Measurements from ENCODE around the gene AHI1. TPM values are rescaled to one million over a fixed set of nuclear protein-coding genes. Genes with fewer than 3 reads are reported as not detected.

AHI1 gene
- total RNA-seq, 5 donors from 2014 or later (not counting 1 experiment from before 2014, with no cell fraction given): 9.6 to 27.6 (median 15.8) TPM

- H3K4me1 ChIP-seq (ENCODE audit: control insufficient read depth in 1 of 2, extremely low read depth in 1 of 2, insufficient read depth in 2 of 2, low read length in 2 of 2): no peaks in the 10 kb centered on the region
Measured at GRCh38 chr6:135434991-135435390, 62.5 kb downstream of the AHI1 start.

GRCh38 chr6:135434095-135434494, 63.4 kb downstream of the AHI1 start:
- H3K36me3 Mint-ChIP-seq: peaks cover 6% of the 10 kb centered on the region
- peaks cover 2 to 3% (median 3%) of the 10 kb centered on the region in 3 donors for H3K4me1 Mint-ChIP-seq
- ATAC-seq (replicated peaks in 1 of 4) (no peak), DNase-seq (no peak)
- CTCF ChIA-PET: no interaction called here
- Histone ChIP-seq H3K4me3 (ENCODE audit: control insufficient read depth in 1 of 2, extremely low read depth in 1 of 2, low read length in 1 of 2) (no peak overlapping the region), H3K4me1 (ENCODE audit: control insufficient read depth in 1 of 2, extremely low read depth in 1 of 2, insufficient read depth in 2 of 2, low read length in 2 of 2) (no peaks in the 10 kb centered on the region), H3K36me3 (ENCODE audit: control insufficient read depth in 2 of 2, extremely low read depth in 1 of 2, insufficient read depth in 1 of 2, low read length in 1 of 2) (no peaks in the 10 kb centered on the region), H3K27ac (ENCODE audit: low read length) (no peak overlapping the region), H3K27me3 (replicated peaks in 1 of 2; ENCODE audit: control insufficient read depth in 2 of 2, extremely low read depth in 1 of 2, insufficient read depth in 2 of 2, low read length in 1 of 2) (no peaks in the 10 kb centered on the region), H3K9me3 (no peaks in the 10 kb centered on the region)
- POLR2A ChIA-PET: interaction anchor here in 1 of 2 donors (0.6 kb wide), 2 partner anchors 9 to 31 kb away, joined by 3 read pairs; no protein-coding TSS in a partner anchor
- WGBS (ENCODE audit: insufficient coverage): no CpG with 5 or more reads among the region's 1 CpG
- no peak overlapping the region for H3K4me3 Mint-ChIP-seq
- H3K9me3 Mint-ChIP-seq: peaks cover 0 to 4% (median 0%) of the 10 kb centered on the region in 3 donors
- H3K27ac Mint-ChIP-seq: no peak overlapping the region
- no peaks in the 10 kb centered on the region for H3K27me3 Mint-ChIP-seq

More at GRCh38 chr6:135434991-135435390, 62.5 kb downstream of the AHI1 start:
- peaks cover 0 to 4% (median 0%) of the 10 kb centered on the region in 3 donors for H3K9me3 Mint-ChIP-seq
- Histone ChIP-seq H3K27ac (ENCODE audit: low read length) (no peak overlapping the region), H3K4me3 (ENCODE audit: control insufficient read depth in 1 of 2, extremely low read depth in 1 of 2, low read length in 1 of 2) (no peak overlapping the region), H3K9me3 (no peaks in the 10 kb centered on the region), H3K27me3 (replicated peaks in 1 of 2; ENCODE audit: control insufficient read depth in 2 of 2, extremely low read depth in 1 of 2, insufficient read depth in 2 of 2, low read length in 1 of 2) (no peaks in the 10 kb centered on the region), H3K36me3 (ENCODE audit: control insufficient read depth in 2 of 2, extremely low read depth in 1 of 2, insufficient read depth in 1 of 2, low read length in 1 of 2) (no peaks in the 10 kb centered on the region)
- no peak overlapping the region for H3K4me3 Mint-ChIP-seq
- peaks cover 10 to 12% (median 11%) of the 10 kb centered on the region in 3 donors for H3K4me1 Mint-ChIP-seq
- H3K36me3 Mint-ChIP-seq: peaks cover 6% of the 10 kb centered on the region
- ATAC-seq (replicated peaks in 1 of 4) (no peak), DNase-seq (no peak)
- H3K27ac Mint-ChIP-seq: no peak overlapping the region
- POLR2A ChIA-PET: interaction anchor here in 1 of 2 donors (0.6 kb wide), 1 partner anchor 68 kb away, joined by 3 read pairs; no protein-coding TSS in a partner anchor
- CTCF ChIA-PET: interaction anchor here in 1 of 2 donors (0.8 kb wide), 1 partner anchor 11 kb away, joined by 4 read pairs; no protein-coding TSS in a partner anchor
- no peaks in the 10 kb centered on the region for H3K27me3 Mint-ChIP-seq

- peaks cover 11% of the 10 kb centered on the region for H3K36me3 Mint-ChIP-seq
- Histone ChIP-seq H3K27me3 (replicated peaks in 1 of 2; ENCODE audit: control insufficient read depth in 2 of 2, extremely low read depth in 1 of 2, insufficient read depth in 2 of 2, low read length in 1 of 2) (no peaks in the 10 kb centered on the region), H3K4me1 (ENCODE audit: control insufficient read depth in 1 of 2, extremely low read depth in 1 of 2, insufficient read depth in 2 of 2, low read length in 2 of 2) (no peaks in the 10 kb centered on the region), H3K9me3 (no peaks in the 10 kb centered on the region), H3K4me3 (ENCODE audit: control insufficient read depth in 1 of 2, extremely low read depth in 1 of 2, low read length in 1 of 2) (no peak overlapping the region), H3K27ac (ENCODE audit: low read length) (no peak overlapping the region), H3K36me3 (ENCODE audit: control insufficient read depth in 2 of 2, extremely low read depth in 1 of 2, insufficient read depth in 1 of 2, low read length in 1 of 2) (no peaks in the 10 kb centered on the region)
- H3K27ac Mint-ChIP-seq: no peak overlapping the region
- no peak overlapping the region for H3K4me3 Mint-ChIP-seq
- no peak for ATAC-seq (replicated peaks in 1 of 4)
- DNase-seq: no peak
- H3K4me1 Mint-ChIP-seq: peaks cover 0 to 2% (median 1%) of the 10 kb centered on the region in 3 donors
- H3K27me3 Mint-ChIP-seq: no peaks in the 10 kb centered on the region
- POLR2A ChIA-PET: no interaction called here
- H3K9me3 Mint-ChIP-seq: no peaks in the 10 kb centered on the region
- no CpG with 5 or more reads among the region's 2 CpGs for WGBS (ENCODE audit: insufficient coverage)
- CTCF ChIA-PET: interaction anchor here (0.9 to 1.6 kb wide), 2 partner anchors 23 to 385 kb away, joined by 3 read pairs; no protein-coding TSS in a partner anchor
Measured at GRCh38 chr6:135428078-135428477, 69.5 kb downstream of the AHI1 start.

- Mint-ChIP-seq H3K27ac (no peak overlapping the region), H3K27me3 (no peaks in the 10 kb centered on the region)
- no peak for ATAC-seq (replicated peaks in 1 of 4)
Measured at GRCh38 chr6:135426833-135427232, 70.7 kb downstream of the AHI1 start.

GRCh38 chr6:135424385-135424784, 73.2 kb downstream of the AHI1 start:
- H3K4me3 ChIP-seq (ENCODE audit: control insufficient read depth in 1 of 2, extremely low read depth in 1 of 2, low read length in 1 of 2): no peak overlapping the region
- no peak overlapping the region for H3K27ac ChIP-seq (ENCODE audit: low read length)
- H3K9me3 ChIP-seq: no peaks in the 10 kb centered on the region
- no peaks in the 10 kb centered on the region for H3K4me1 ChIP-seq (ENCODE audit: control insufficient read depth in 1 of 2, extremely low read depth in 1 of 2, insufficient read depth in 2 of 2, low read length in 2 of 2)
- DNase-seq: no peak
- no peak for ATAC-seq (replicated peaks in 1 of 4)
- Mint-ChIP-seq H3K27me3 (no peaks in the 10 kb centered on the region), H3K4me1 (peaks cover 0 to 2% (median 1%) of the 10 kb centered on the region in 3 donors), H3K36me3 (peaks cover 13% of the 10 kb centered on the region), H3K27ac (no peak overlapping the region), H3K4me3 (no peak overlapping the region), H3K9me3 (no peaks in the 10 kb centered on the region)
- no peaks in the 10 kb centered on the region for H3K36me3 ChIP-seq (ENCODE audit: control insufficient read depth in 2 of 2, extremely low read depth in 1 of 2, insufficient read depth in 1 of 2, low read length in 1 of 2)
- H3K27me3 ChIP-seq (replicated peaks in 1 of 2; ENCODE audit: control insufficient read depth in 2 of 2, extremely low read depth in 1 of 2, insufficient read depth in 2 of 2, low read length in 1 of 2): no peaks in the 10 kb centered on the region
- ChIA-PET POLR2A (no interaction called here), CTCF (interaction anchor here (0.6 to 1.6 kb wide), 6 partner anchors 10 to 400 kb away, joined by 3 to 4 read pairs (median 3); no protein-coding TSS in a partner anchor)
- no CpG with 5 or more reads among the region's 1 CpG for WGBS (ENCODE audit: insufficient coverage)

More at GRCh38 chr6:135426833-135427232, 70.7 kb downstream of the AHI1 start:
- H3K4me3 Mint-ChIP-seq: no peak overlapping the region
- POLR2A ChIA-PET: no interaction called here
- CTCF ChIA-PET: no interaction called here
- Histone ChIP-seq H3K27me3 (replicated peaks in 1 of 2; ENCODE audit: control insufficient read depth in 2 of 2, extremely low read depth in 1 of 2, insufficient read depth in 2 of 2, low read length in 1 of 2) (no peaks in the 10 kb centered on the region), H3K4me1 (ENCODE audit: control insufficient read depth in 1 of 2, extremely low read depth in 1 of 2, insufficient read depth in 2 of 2, low read length in 2 of 2) (no peaks in the 10 kb centered on the region), H3K4me3 (ENCODE audit: control insufficient read depth in 1 of 2, extremely low read depth in 1 of 2, low read length in 1 of 2) (no peak overlapping the region), H3K27ac (ENCODE audit: low read length) (no peak overlapping the region), H3K9me3 (no peaks in the 10 kb centered on the region), H3K36me3 (ENCODE audit: control insufficient read depth in 2 of 2, extremely low read depth in 1 of 2, insufficient read depth in 1 of 2, low read length in 1 of 2) (no peaks in the 10 kb centered on the region)
- WGBS (ENCODE audit: insufficient coverage): no CpG with 5 or more reads among the region's 1 CpG
- peaks cover 0 to 2% (median 1%) of the 10 kb centered on the region in 3 donors for H3K4me1 Mint-ChIP-seq
- no peak for DNase-seq
- H3K9me3 Mint-ChIP-seq: no peaks in the 10 kb centered on the region
- peaks cover 6% of the 10 kb centered on the region for H3K36me3 Mint-ChIP-seq

GRCh38 chr6:135423649-135424128, 73.9 kb downstream of the AHI1 start:
- Histone ChIP-seq H3K9me3 (no peaks in the 10 kb centered on the region), H3K4me3 (ENCODE audit: control insufficient read depth in 1 of 2, extremely low read depth in 1 of 2, low read length in 1 of 2) (no peak overlapping the region), H3K36me3 (ENCODE audit: control insufficient read depth in 2 of 2, extremely low read depth in 1 of 2, insufficient read depth in 1 of 2, low read length in 1 of 2) (no peaks in the 10 kb centered on the region), H3K4me1 (ENCODE audit: control insufficient read depth in 1 of 2, extremely low read depth in 1 of 2, insufficient read depth in 2 of 2, low read length in 2 of 2) (no peaks in the 10 kb centered on the region), H3K27me3 (replicated peaks in 1 of 2; ENCODE audit: control insufficient read depth in 2 of 2, extremely low read depth in 1 of 2, insufficient read depth in 2 of 2, low read length in 1 of 2) (no peaks in the 10 kb centered on the region), H3K27ac (ENCODE audit: low read length) (no peak overlapping the region)
- H3K36me3 Mint-ChIP-seq: peaks cover 13% of the 10 kb centered on the region
- H3K9me3 Mint-ChIP-seq: no peaks in the 10 kb centered on the region
- no CpG with 5 or more reads among the region's 2 CpGs for WGBS (ENCODE audit: insufficient coverage)
- peak in 1 of 35 experiments; percentile 52 for DNase-seq
- H3K4me1 Mint-ChIP-seq: peaks cover 0 to 2% (median 1%) of the 10 kb centered on the region in 3 donors
- no peaks in the 10 kb centered on the region for H3K27me3 Mint-ChIP-seq
- no peak overlapping the region for H3K27ac Mint-ChIP-seq
- peak in 1 of 4 experiments; percentile 35 for ATAC-seq (replicated peaks in 1 of 4)
- H3K4me3 Mint-ChIP-seq: no peak overlapping the region
- POLR2A ChIA-PET: no interaction called here
- CTCF ChIA-PET: interaction anchor here (0.6 to 1.0 kb wide), 6 partner anchors 9 to 1800 kb away, joined by 3 to 6 read pairs (median 4); no protein-coding TSS in a partner anchor
